A549 (cell line): Measurements from ENCODE around the gene CAMTA1.

Experiments used
- BHLHE40 ChIP-seq: IDR thresholded peaks from 2 replicates; pipeline ENCODE4 v1.6.1; 2012; ENCODE audit warnings: low read depth, low read length, inconsistent platforms
- CTCF ChIP-seq: fragments of >200 bp; sonication (Bioruptor Twin); formaldehyde crosslinking; IDR thresholded peaks from 3 replicates; pipeline ENCODE4 v1.5.1; 2016
- E2F6 ChIP-seq: IDR thresholded peaks from 2 replicates; pipeline ENCODE4 v1.6.1; 2012; ENCODE audit warnings: low read depth, borderline replicate concordance
- EP300 ChIP-seq, 2 experiments: fragments of >200 bp; sonication (Bioruptor Twin); formaldehyde crosslinking; IDR thresholded peaks; 2 replicates in 1 of 2; 3 replicates in 1 of 2; pipeline ENCODE4 v1.6.1; 2016 to 2017
- PBX3 ChIP-seq: IDR thresholded peaks from 2 replicates; pipeline ENCODE4 v1.6.1; 2012
- POLR2A ChIP-seq: IDR thresholded peaks from 2 replicates; pipeline ENCODE4 v1.6.1; 2012; ENCODE audit warnings: mild to moderate bottlenecking, low read length
- RAD21 ChIP-seq, 2 experiments: fragments of >200 bp in 1 of 2; sonication (Bioruptor Twin) in 1 of 2; formaldehyde crosslinking in 1 of 2; IDR thresholded peaks in 1 of 2; conservative IDR thresholded peaks in 1 of 2; 2 replicates in 1 of 2; 3 replicates in 1 of 2; pipeline ENCODE4 v1.6.1; 2012 to 2018; ENCODE audit warnings: inconsistent platforms in 1 of 2
- RCOR1 ChIP-seq: fragments of 150-350 bp; IDR thresholded peaks from 2 replicates; pipeline ENCODE4 v1.6.1; 2014; ENCODE audit warnings: antibody characterized with exemption, low read length, low read depth

GRCh38 chr1:7015022-7015421 lies 229.8 kb downstream of the CAMTA1 start:
- TF ChIP-seq POLR2A (no peak), CTCF (no peak), RCOR1 (no peak), BHLHE40 (no peak), RAD21 (conservative IDR thresholded peaks at IDR 0.05 in 1 of 2, IDR thresholded peaks at IDR 0.05 in 1 of 2) (no peak), E2F6 (no peak), EP300 (IDR thresholded peaks at IDR 0.05) (no peak), PBX3 (no peak)
